Measurements from ENCODE around the gene LLPH. TPM values are rescaled to one million over a fixed set of nuclear protein-coding genes. Genes with fewer than 3 reads are reported as not detected.
A peak's percentile ranks its signal among the peaks of the same experiment; 100 is the strongest.

LLPH gene
- total RNA-seq, 1 donor from 2014 or later: 1.9 TPM

GRCh38 chr12:66143868-66144267 lies 13.3 kb upstream of the LLPH start:
- no peak for DNase-seq (ENCODE audit: low read depth in 2 of 2)

DNA sequence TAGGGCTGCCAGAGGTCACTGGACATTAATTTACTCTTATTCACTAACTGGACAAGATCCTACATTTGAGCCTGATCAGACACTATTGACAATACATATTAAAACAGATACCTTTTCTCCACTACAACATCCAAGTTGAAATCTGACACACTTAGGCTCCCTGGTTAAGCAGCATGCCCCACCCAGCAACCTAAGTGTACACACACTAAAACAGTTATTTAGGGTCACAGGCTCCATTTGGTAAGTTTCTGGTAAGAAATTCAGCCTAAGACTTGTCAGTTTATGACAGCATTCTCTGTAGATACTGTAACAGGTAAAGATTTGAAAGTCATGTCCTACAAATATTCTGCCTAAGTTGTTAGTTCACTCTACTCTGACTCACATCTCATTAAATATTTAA lies 12.3 kb upstream of the LLPH start:
- DNase-seq (ENCODE audit: low read depth in 2 of 2): no peak

DNA sequence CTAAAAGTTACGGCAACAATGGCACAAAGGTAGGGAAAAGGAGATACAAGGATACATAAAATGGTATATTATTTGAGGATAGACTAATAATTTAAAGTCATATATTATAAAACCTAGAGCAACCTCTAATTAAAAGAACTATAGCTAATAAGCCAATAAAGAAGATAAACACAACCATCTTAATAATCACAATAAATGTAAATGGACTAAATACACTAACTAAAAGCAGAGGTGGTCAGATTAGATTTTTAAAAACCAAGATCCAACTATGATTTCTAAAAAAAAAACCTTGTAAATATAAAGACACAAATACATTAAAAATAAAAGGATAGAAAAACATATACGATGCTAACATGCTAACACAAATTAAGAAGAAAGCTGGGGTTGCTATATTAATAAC lies 10.7 kb upstream of the LLPH start:
- no peak for DNase-seq (ENCODE audit: low read depth in 2 of 2)

DNA sequence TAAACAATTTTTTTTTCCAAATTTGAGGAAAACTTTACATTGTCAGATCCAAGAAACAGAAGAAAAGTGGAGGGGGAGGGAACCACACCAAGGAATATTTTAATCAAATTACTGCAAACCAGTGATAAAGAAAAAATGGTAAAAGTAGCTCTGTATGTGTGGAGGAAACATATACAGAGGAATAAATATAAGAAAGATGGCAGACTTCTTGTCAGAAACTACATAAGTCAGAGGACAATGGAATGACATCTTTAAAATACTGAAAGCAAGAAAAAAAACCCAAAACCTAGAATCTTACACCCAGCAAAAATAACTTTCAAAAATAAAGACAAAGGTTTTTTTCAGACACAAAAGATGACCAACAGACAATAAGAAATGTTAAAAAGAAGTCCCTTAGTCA lies 10.2 kb upstream of the LLPH start:
- DNase-seq (ENCODE audit: low read depth in 2 of 2): no peak

DNA sequence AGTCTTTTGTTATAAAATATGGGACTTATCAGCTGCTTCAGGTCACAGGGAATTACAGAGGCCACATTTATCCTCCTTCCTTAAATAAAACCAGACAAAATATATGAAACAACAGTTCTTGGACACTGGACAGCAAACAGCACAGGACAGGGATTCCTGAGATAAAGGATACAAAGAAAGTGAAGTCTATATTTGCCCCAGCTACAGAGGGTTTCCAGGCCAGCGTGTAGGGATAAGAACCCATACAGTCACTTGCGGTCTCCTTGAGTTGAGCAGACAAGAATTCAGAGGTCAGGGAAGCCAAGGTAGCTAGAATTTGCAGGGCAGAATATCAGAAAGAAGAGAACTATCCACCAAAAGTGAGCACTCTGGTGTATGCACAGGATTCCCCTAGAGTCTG lies 8.8 kb upstream of the LLPH start:
- DNase-seq (ENCODE audit: low read depth in 2 of 2): no peak

DNA sequence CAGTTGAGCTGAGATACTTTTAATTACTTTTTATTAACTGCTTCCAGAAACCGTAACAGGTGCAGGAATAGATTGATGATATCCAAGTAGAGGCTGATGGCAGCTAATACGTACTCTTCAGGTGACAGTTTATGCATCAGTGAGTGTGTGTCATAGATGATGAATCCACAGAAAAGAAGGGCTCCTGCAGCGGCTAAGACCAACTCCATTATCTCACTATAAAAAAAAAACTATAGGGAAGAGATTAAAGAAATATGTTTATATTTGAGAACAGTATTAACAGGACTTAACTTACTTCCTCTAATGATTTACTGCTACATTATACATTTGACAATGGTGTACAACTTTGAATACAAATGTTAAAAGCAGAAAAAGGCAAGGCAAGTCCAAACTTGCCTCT lies 7.4 kb upstream of the LLPH start:
- no peak for DNase-seq (ENCODE audit: low read depth in 2 of 2)

DNA sequence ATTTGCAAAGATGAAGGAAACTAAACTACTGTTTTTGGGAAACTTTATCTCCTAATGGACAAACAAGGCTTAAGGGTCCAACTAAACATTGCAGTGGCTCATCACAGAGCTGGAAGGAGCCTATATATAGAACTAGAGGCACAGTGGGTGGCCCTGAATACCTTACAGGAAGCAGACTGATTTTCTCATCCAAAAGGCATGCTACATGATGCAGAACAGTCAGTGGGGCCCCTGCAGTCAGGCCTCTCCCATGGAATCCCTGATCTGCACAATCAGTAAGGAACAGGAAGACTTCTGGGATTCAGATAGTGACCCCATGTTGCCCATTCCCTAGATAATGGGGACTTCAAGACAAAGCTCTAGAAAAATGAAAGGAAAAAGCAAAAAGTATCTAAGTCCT lies 1.9 kb upstream of the LLPH start:
- DNase-seq (ENCODE audit: low read depth in 2 of 2): peak in 1 of 2 donors; percentile 38

- DNase-seq (ENCODE audit: low read depth in 2 of 2): no peak
These were observed 628 bp upstream of the LLPH start for GRCh38 chr12:66131067-66131688.

DNA sequence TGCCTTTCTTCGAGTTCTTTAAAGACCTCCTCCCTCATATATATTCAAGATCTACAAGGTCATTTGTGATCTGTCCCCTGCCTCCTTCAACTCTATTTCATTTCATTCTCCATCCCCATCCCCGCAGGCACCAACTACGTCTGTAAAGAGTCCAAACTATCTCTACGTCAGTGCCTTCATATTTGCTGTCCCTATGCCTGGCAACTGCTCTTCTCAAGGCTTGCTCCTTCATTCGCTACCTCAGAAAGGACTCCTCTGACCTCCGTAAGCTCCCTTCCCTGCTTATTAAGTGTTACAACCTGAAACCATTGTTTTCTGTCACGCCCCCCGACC lies 650 bp downstream of the LLPH start:
- DNase-seq (ENCODE audit: low read depth in 2 of 2): peak in 1 of 2 donors; percentile 42

- no peak for DNase-seq (ENCODE audit: low read depth in 2 of 2)
These were observed 2.9 kb downstream of the LLPH start for GRCh38 chr12:66127650-66128049.

- DNase-seq (ENCODE audit: low read depth in 2 of 2): no peak
These were observed 10.1 kb downstream of the LLPH start for GRCh38 chr12:66120477-66120876.

DNA sequence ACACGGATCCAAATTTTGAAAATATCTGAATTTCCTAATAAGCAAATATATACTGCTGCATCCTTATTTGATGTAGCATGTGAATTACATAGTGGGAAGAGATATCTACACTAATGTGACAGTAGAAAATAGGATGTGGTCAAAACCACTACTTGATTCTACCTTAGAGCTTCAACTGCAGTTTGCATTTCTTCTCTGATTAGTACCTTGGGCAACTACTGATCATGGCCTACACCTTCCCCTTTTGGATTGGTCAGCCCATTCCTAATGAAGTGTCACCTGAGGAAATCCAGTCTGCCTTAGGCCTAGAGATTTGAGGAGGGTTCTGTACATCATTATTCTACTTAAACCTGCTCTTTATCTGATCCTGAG lies 10.7 kb downstream of the LLPH start:
- no peak for DNase-seq (ENCODE audit: low read depth in 2 of 2)

DNA sequence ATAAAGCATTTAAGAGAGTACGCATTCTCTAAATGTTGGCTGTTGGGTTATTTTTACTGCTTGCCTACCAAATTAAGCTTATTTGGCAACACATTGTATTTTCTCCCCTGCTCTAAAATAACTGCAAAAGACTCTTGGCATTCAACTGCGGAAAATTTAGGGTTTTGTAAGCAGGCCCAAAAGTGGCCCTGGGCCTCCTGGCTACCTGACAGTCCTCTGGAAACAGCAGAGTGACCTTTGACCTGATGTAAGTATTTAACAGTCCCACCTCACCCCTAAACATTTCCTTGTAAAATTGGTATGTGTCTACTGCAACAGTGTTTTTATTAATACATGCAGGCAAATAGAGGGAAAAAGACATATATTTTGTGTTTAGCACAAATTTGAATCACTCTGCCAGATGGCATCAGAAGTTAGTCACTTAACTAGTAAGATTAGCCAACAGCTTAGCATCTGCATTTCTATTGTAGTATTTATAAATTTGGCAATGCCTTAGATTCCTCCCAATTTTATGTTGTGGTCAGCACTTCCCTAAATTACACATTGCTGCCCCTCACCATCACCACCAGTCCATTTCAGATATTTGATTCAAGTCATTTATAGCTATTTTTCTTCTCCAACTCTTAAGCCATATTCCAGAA lies 11.2 kb downstream of the LLPH start:
- DNase-seq (ENCODE audit: low read depth in 2 of 2): peak in 1 of 2 donors; percentile 33

DNA sequence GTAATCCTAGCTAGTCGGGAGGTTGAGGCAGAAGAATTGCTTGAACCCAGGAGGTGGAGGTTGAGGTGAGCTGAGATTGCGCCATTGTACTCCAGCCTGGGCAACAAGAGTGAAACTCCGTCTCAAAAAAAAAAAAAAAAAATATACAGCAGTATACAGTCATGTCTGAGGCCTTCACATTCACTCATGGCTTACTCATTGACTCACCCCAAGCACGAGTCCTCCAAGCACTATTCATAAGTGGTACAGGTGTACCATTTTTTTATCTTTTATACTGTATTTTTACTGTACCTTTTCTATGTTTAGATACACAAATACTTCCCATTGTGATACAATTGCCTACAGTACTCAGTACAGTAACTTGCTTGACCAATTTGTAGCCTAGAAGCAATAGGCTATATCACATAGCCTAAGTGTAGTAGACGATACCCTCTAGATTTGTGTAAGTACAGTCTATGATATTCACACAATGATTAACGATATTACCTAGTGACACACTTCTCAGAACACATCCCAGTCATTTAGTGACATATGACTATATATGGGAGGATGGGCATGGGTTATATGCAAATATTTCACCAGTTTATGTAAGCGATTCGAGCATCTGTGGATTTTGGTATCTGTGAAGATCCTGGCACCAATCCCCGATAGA lies 12.2 kb downstream of the LLPH start:
- no peak for DNase-seq (ENCODE audit: low read depth in 2 of 2)

- no peak for DNase-seq (ENCODE audit: low read depth in 2 of 2)
These were observed 13.3 kb downstream of the LLPH start for GRCh38 chr12:66117242-66117641.

DNA sequence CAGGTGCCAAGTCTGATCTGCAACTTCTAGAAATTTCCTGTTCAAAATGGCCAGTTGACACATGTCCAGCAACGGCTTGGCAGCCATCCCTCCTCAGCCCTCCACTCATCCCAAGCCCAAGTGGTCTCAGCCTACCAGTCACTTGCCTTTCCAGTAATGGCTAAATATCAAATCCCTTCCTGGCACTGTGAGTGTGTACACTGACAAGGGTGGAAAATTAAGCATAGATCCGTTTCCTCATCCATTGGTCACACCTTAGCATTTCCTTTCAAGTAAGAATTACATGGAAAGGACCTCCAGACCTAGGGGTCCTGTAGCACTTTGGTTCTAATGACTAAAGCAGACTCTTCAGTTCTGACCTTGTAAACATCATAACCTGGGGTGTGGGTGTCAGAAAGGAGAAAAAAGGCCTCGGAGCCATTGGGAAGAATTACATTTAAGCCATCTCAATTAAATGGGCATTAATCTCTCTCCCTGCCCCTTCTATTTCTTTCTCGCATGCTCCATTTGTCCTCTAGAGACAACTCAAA lies 15.4 kb downstream of the LLPH start:
- DNase-seq (ENCODE audit: low read depth in 2 of 2): peak in 1 of 2 donors; percentile 12

- DNase-seq (ENCODE audit: low read depth in 2 of 2): peak; percentile 30 to 52
These were observed 17.1 kb downstream of the LLPH start for GRCh38 chr12:66113471-66113870.

- DNase-seq (ENCODE audit: low read depth in 2 of 2): no peak
These were observed 18.9 kb downstream of the LLPH start for GRCh38 chr12:66111605-66112004.

GRCh38 chr12:66109056-66109455 lies 21.5 kb downstream of the LLPH start:
- no peak for DNase-seq (ENCODE audit: low read depth in 2 of 2)

DNA sequence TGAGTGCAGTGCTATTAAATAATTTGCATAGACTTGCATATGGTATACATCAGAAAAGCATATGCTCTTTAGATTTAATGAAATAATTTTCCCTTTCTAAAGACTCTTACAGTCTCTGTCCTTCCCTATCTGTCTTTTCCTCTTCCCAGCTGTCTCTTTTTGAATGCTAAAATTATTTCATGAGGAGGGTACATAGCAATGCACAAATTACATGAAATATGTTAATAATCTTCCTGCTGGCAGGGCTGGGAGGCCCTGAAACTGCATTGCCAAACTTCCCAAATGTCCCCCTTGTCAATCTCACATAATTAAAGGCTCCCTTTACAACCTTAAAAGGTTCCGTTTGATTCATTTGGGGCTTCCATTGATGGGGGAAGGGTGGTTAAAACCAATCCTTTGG lies 22.2 kb downstream of the LLPH start:
- no peak for DNase-seq (ENCODE audit: low read depth in 2 of 2)

DNA sequence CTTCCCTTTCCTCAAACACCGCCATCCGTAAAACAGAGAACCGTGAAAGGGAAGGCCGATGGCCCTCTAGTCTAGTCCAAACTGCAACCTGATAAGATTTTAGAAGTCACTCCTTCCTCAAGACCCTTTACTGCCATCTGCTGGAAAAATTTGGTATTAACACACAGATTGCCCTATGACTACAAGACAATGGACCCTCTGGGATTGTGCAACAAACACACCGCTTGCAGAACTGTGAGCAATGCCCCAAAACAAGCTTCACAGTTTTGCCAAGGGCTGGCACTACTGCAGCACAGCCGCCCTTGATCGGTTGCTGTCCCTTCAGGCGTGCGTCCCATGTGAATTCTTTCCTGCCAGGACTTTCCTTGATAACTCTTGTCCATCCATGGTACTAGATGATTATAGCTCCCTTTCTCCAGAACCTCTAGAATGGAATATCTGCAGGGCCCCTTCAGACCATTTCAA lies 23.1 kb downstream of the LLPH start:
- DNase-seq (ENCODE audit: low read depth in 2 of 2): peak; percentile 85 to 87

DNA sequence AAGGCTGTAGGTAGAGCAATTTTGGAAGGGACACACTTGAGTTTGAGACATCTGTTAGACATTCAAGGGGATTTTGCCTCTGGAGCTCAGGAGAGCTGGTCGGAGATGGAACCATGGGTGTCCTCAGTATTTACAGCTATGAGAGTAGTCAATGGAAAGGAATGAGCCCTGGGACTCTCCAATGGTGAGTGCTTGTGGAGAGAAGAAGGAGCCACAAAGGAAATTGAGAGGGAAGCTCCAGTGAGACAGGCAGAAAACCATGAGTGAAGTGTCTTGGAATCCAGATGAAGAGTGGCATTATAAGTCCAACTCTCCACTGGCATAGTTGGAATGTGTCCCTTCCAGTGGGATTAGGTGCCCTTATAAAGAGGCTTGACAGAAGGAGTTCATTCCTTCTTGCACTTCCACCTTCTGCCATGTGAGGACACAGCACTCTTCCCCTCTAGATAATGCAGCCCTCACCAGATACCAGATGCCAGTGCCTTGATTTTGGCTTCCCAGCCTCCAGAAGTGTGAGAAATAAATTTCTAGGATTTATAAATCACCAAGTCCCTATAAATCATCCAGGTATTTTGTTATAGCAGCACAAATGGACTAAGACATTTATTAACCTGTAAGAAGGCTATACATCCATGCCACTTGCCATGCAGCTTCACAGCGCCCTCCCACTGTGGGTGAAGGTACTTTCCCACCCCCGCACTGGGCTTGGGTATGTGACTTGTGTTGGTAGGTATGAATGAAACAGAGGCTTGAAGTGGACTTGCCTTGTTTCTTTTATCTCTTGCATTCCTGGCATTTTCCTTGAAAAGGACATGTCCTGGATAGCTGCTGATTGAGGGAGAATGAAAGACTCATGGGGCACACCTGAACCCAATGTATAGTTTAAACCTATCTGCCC lies 27.3 kb downstream of the LLPH start:
- DNase-seq (ENCODE audit: low read depth in 2 of 2): no peak
